Endodermal cell (in vitro differentiated cells): ENCODE measurements around the gene SLC47A1. TPM values are rescaled to one million over a fixed set of nuclear protein-coding genes. Genes with fewer than 3 reads are reported as not detected.
A peak's percentile ranks its signal among the peaks of the same experiment; 100 is the strongest.

ENCODE experiments used
- DNase-seq: peaks from one replicate; pipeline ENCODE4 v3.0.0-alpha.2; 2017
- H3K27ac ChIP-seq: 2 replicates; pipeline ENCODE4 v1.5.1; 2013; ENCODE audit warnings: mild to moderate bottlenecking, low read depth, low read length, moderate library complexity
- H3K27me3 ChIP-seq: 2 replicates; pipeline ENCODE4 v1.6.1; 2013; ENCODE audit warnings: mild to moderate bottlenecking, low read length, moderate library complexity; ENCODE audit not compliant: insufficient read depth, control insufficient read depth, poor library complexity, severe bottlenecking
- H3K36me3 ChIP-seq: 2 replicates; pipeline ENCODE4 v1.7.0; 2013; ENCODE audit warnings: mild to moderate bottlenecking, low read length, moderate library complexity; ENCODE audit not compliant: control insufficient read depth, insufficient read depth
- H3K4me1 ChIP-seq: one replicate; pipeline ENCODE4 v1.7.0; 2013; ENCODE audit warnings: low read length; ENCODE audit not compliant: control insufficient read depth, insufficient read depth
- H3K4me3 ChIP-seq: 2 replicates; pipeline ENCODE4 v1.5.1; 2013; ENCODE audit warnings: mild to moderate bottlenecking, low read length, moderate library complexity
- H3K9ac ChIP-seq: 2 replicates; pipeline ENCODE4 v1.6.1; 2013; ENCODE audit warnings: mild to moderate bottlenecking, low read length, moderate library complexity; ENCODE audit not compliant: poor library complexity, severe bottlenecking; ENCODE audit errors: extremely low read depth
- H3K9me3 ChIP-seq: 2 replicates; pipeline ENCODE4 v1.6.1; 2013; ENCODE audit warnings: mild to moderate bottlenecking, low read length, moderate library complexity; ENCODE audit not compliant: control insufficient read depth
- H3K27ac Mint-ChIP-seq: 2 replicates; pipeline ENCODE4 v1.8.0; 2020; ENCODE audit warnings: mixed read lengths
- H3K27me3 Mint-ChIP-seq: 2 replicates; pipeline ENCODE4 v1.8.0; 2021; ENCODE audit warnings: mild to moderate bottlenecking, mixed read lengths; ENCODE audit not compliant: insufficient read depth
- H3K36me3 Mint-ChIP-seq: 2 replicates; pipeline ENCODE4 v1.8.0; 2020; ENCODE audit warnings: low read depth, mixed read lengths
- H3K4me1 Mint-ChIP-seq: 2 replicates; pipeline ENCODE4 v1.8.0; 2020; ENCODE audit warnings: mixed read lengths
- H3K4me3 Mint-ChIP-seq: 2 replicates; pipeline ENCODE4 v1.8.0; 2020; ENCODE audit warnings: mild to moderate bottlenecking, moderate library complexity, mixed read lengths
- H3K9me3 Mint-ChIP-seq: 2 replicates; pipeline ENCODE4 v1.8.0; 2020; ENCODE audit warnings: mild to moderate bottlenecking, mixed read lengths
- CTCF ChIP-seq: fragments of 200-600 bp; sonication (generic); conservative IDR thresholded peaks from 2 replicates; pipeline ENCODE4 v1.5.0; 2021; ENCODE audit warnings: antibody characterized with exemption, mild to moderate bottlenecking
- WGBS, 2 experiments: methylation state at CpG; one replicate each; pipeline versions ENCODE4 v1.1.5 to v1.1.7; 2013; ENCODE audit warnings: missing lambda C conversion rate in 2 of 2, mixed read lengths in 1 of 2; ENCODE audit not compliant: insufficient coverage in 1 of 2, insufficient read length in 1 of 2; 5-methylcytosine and 5-hydroxymethylcytosine counted together
- total RNA-seq, 2 donors: library from RNA; stranded (reverse); fragmentation: NEBNext Ultra II Directional in 1 of 2; extraction: Animal tissue kit (Norgen Biotek cat#: 25700) in 1 of 2; gene quantifications; 2 replicates in 1 of 2; 3 replicates in 1 of 2; pipeline ENCODE4 v1.2.1, GENCODE V29; 2021

SLC47A1 gene
- total RNA-seq, 2 donors from 2014 or later: 2.5 to 3.1 TPM

DNA sequence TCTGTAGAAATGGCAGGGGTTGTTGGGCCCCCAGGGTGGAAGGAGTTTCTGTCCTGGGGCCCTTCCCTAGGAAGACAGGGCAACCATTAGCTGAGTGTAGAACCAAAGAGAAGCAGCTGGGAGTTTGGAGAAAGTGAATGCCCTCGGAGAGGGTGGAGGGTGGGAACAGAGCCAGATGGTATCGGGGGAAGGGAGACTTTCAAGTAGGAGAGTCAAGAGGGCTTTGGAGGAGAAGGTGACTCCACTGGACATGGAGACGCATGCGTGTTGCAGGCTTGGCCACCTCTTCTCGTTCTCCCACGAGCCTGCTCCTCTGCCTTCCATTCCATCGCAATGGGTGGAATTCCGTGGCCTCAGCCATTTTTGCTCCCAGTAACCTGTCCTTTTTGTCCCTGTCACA lies 19.4 kb downstream of the SLC47A1 start:
- WGBS, 2 experiments: 92 to 97% methylated on average over 7 to 8 of the region's 8 CpGs

GRCh38 chr17:19554393-19554792 lies 20.7 kb downstream of the SLC47A1 start:
- Mint-ChIP-seq H3K4me3 (no peak overlapping the region), H3K9me3 (peaks cover 11% of the 10 kb centered on the region), H3K36me3 (no peaks in the 10 kb centered on the region), H3K4me1 (peaks cover 31% of the 10 kb centered on the region), H3K27me3 (peaks cover 2% of the 10 kb centered on the region), H3K27ac (no peak overlapping the region)
- 86 to 90% methylated on average over 9 of the region's 9 CpGs for WGBS, 2 experiments
- Histone ChIP-seq H3K36me3 (no peaks in the 10 kb centered on the region), H3K9ac (no peak overlapping the region), H3K27me3 (no peaks in the 10 kb centered on the region), H3K4me3 (no peak overlapping the region), H3K27ac (no peak overlapping the region), H3K9me3 (peaks cover 8% of the 10 kb centered on the region), H3K4me1 (peaks cover 2% of the 10 kb centered on the region)
- DNase-seq: no peak
- peak; percentile 20 for TF ChIP-seq CTCF

More for the DNA sequence above, 19.4 kb downstream of the SLC47A1 start:
- Histone ChIP-seq H3K9ac (no peak overlapping the region), H3K4me3 (no peak overlapping the region), H3K4me1 (peaks cover 3% of the 10 kb centered on the region), H3K9me3 (peaks cover 3% of the 10 kb centered on the region), H3K27me3 (no peaks in the 10 kb centered on the region), H3K36me3 (no peaks in the 10 kb centered on the region), H3K27ac (no peak overlapping the region)
- H3K4me1 Mint-ChIP-seq: peaks cover 38% of the 10 kb centered on the region
- H3K4me3 Mint-ChIP-seq: no peak overlapping the region
- TF ChIP-seq CTCF: no peak
- no peaks in the 10 kb centered on the region for H3K36me3 Mint-ChIP-seq
- no peak overlapping the region for H3K27ac Mint-ChIP-seq
- DNase-seq: peak; percentile 33
- peaks cover 2% of the 10 kb centered on the region for H3K27me3 Mint-ChIP-seq
- peaks cover 4% of the 10 kb centered on the region for H3K9me3 Mint-ChIP-seq

- no peaks in the 10 kb centered on the region for H3K36me3 Mint-ChIP-seq
- no peak overlapping the region for H3K27ac Mint-ChIP-seq
Measured at GRCh38 chr17:19555746-19556145, 22.1 kb downstream of the SLC47A1 start.

More at GRCh38 chr17:19555746-19556145, 22.1 kb downstream of the SLC47A1 start:
- no peak for TF ChIP-seq CTCF
- peaks cover 2% of the 10 kb centered on the region for H3K27me3 Mint-ChIP-seq
- H3K9me3 ChIP-seq: peaks cover 8% of the 10 kb centered on the region
- peaks cover 8% of the 10 kb centered on the region for H3K4me1 ChIP-seq
- H3K27ac ChIP-seq: no peak overlapping the region
- H3K4me3 Mint-ChIP-seq: no peak overlapping the region
- no peaks in the 10 kb centered on the region for H3K36me3 ChIP-seq
- peaks cover 11% of the 10 kb centered on the region for H3K9me3 Mint-ChIP-seq
- H3K4me1 Mint-ChIP-seq: peaks cover 27% of the 10 kb centered on the region
- WGBS, 2 experiments: 92 to 97% methylated on average over 5 to 11 of the region's 11 CpGs
- H3K27me3 ChIP-seq: no peaks in the 10 kb centered on the region
- H3K4me3 ChIP-seq: no peak overlapping the region
- H3K9ac ChIP-seq: no peak overlapping the region
- peak; percentile 36 for DNase-seq
